Fibroblast of pulmonary artery (primary cell): Measurements from ENCODE around the gene DNASE2.

Experiments
- DNase-seq: peaks from one replicate; pipeline ENCODE4 v3.0.0-alpha.2; 2010; ENCODE audit warnings: low read depth
- H3K4me3 ChIP-seq: replicated peaks from 2 replicates; pipeline ENCODE4 v1.5.1; 2011; ENCODE audit warnings: low read depth, mild to moderate bottlenecking, control low read depth, low read length, moderate library complexity
- TF ChIP-seq, protein P1 (sequence below): IDR thresholded peaks from 2 replicates; pipeline ENCODE4 v1.5.1; 2011; ENCODE audit warnings: mild to moderate bottlenecking, control low read depth, low read length, inconsistent platforms; ENCODE audit errors: missing control alignments

The DNASE2 gene

GRCh38 chr19:12825254-12826131, 55.8 kb downstream of the DNASE2 start:
- H3K4me3 ChIP-seq, result no peak overlapping the region
- TF ChIP-seq, protein P1, sequence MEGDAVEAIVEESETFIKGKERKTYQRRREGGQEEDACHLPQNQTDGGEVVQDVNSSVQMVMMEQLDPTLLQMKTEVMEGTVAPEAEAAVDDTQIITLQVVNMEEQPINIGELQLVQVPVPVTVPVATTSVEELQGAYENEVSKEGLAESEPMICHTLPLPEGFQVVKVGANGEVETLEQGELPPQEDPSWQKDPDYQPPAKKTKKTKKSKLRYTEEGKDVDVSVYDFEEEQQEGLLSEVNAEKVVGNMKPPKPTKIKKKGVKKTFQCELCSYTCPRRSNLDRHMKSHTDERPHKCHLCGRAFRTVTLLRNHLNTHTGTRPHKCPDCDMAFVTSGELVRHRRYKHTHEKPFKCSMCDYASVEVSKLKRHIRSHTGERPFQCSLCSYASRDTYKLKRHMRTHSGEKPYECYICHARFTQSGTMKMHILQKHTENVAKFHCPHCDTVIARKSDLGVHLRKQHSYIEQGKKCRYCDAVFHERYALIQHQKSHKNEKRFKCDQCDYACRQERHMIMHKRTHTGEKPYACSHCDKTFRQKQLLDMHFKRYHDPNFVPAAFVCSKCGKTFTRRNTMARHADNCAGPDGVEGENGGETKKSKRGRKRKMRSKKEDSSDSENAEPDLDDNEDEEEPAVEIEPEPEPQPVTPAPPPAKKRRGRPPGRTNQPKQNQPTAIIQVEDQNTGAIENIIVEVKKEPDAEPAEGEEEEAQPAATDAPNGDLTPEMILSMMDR, result peak; percentile 34
- DNase-seq, result no peak
